ENCODE measurements around the gene TMEM247.

- no peak for TF ChIP-seq CTCF (IDR thresholded peaks at IDR 0.05; ENCODE audit: poor library complexity)
- TF ChIP-seq EZH2 (IDR thresholded peaks at IDR 0.05; ENCODE audit: borderline replicate concordance), result no peak
Measured at GRCh38 chr2:46441838-46442712, 37.3 kb upstream of the TMEM247 start.
